Activated naive CD4-positive, alpha-beta T cell treated with anti-CD3 and anti-CD28 coated beads, Interleukin-2, amount 10 ng/mL, durations not matched to agents 7 days and 5 days (primary cell): ENCODE measurements around the gene CCM2.
A peak's percentile ranks its signal among the peaks of the same experiment; 100 is the strongest.

Source experiments
- CTCF ChIA-PET: fragments of 350-600 bp; sonication (Branson Sonifier 250); formaldehyde crosslinking; loops from one replicate; lab custom pipeline; 2021; ENCODE audit warnings: antibody characterized with exemption; lab: Charles Lee
- DNase-seq: peaks from one replicate; pipeline ENCODE4 v3.0.0-alpha.2; 2020
- H3K27ac Mint-ChIP-seq: one replicate; pipeline ENCODE4 v1.8.0; 2021; ENCODE audit warnings: mild to moderate bottlenecking, moderate library complexity, mixed read lengths
- H3K27me3 Mint-ChIP-seq: one replicate; pipeline ENCODE4 v1.8.0; 2021; ENCODE audit warnings: mild to moderate bottlenecking, mixed read lengths
- H3K36me3 Mint-ChIP-seq: one replicate; pipeline ENCODE4 v1.8.0; 2021; ENCODE audit warnings: mixed read lengths
- H3K4me1 Mint-ChIP-seq: one replicate; pipeline ENCODE4 v1.8.0; 2021; ENCODE audit warnings: mixed read lengths
- H3K4me3 Mint-ChIP-seq: one replicate; pipeline ENCODE4 v1.8.0; 2021; ENCODE audit warnings: mild to moderate bottlenecking, moderate library complexity, mixed read lengths
- H3K9me3 Mint-ChIP-seq: one replicate; pipeline ENCODE4 v1.8.0; 2021; ENCODE audit warnings: mixed read lengths

Gene CCM2

DNA sequence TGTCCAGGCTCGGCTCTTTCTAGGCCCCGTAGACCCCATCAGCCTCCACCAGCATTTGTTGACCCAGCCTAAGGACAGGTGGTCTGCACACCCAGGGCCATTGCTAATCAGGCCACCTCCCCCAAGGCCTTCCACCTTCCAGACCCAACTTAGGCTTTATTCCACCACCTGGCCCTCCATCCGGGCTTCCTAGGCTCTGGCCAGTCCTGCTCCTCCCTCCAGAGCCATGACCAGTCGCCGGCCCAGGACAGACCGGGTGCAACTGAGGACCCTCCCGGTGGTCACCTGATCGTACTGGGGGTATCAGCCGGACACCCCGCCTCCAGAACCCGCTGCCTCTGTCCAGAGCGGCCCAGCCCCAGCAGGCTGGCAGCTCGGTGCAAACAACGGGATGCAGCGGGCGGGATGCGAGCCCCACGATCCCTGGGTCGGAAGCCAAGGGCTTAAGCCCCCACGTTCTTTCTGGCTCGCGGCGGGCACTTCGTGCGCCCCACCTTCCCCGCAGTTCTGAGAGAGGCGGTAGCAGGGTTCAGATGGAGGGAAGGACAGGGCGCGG is 88.2 kb downstream of the CCM2 start:
- H3K27ac Mint-ChIP-seq, result no peak overlapping the region
- CTCF ChIA-PET, result no interaction called here
- H3K4me1 Mint-ChIP-seq, result peaks cover 9% of the 10 kb centered on the region
- H3K27me3 Mint-ChIP-seq, result peaks cover 77% of the 10 kb centered on the region
- H3K4me3 Mint-ChIP-seq, result no peak overlapping the region
- H3K36me3 Mint-ChIP-seq, result no peaks in the 10 kb centered on the region
- DNase-seq, result no peak
- H3K9me3 Mint-ChIP-seq, result no peaks in the 10 kb centered on the region

DNA sequence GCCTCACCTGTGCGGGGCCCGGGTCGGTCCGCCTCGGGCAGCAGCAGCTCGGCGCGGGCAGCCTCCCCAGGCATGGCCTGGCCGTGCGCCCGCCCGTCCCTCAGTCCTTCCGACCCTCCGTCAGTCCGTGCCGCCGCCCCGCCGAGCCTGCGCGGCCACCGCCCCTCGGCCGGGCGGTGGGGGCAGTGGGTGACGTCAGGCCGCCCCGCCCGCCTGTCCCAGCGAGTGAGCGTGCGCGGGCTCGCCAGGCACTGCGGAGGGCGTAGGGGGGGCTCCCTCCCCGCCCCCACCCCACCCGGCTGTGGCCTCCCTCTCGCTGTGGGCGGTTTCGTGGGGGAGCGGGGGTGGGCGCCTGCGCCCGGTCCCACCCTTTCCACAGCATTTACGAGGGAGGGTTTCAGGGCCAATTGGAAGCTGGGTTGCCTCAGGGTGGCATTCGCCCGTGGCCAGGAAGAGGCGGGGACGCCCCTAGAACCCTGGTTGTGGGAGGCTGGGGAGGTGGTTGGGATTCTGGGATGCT is 88.9 kb downstream of the CCM2 start, which contains the start of gene NACAD:
Gene NACAD, minus strand, starts transcription at position 149 of the 520 bp plus-strand sequence. Its CDS starts 75 bp downstream, at position 74.
- Mint-ChIP-seq H3K27ac (no peak within 1 kb of the TSS), H3K27me3 (peaks cover 82% of the 10 kb centered on the region), H3K36me3 (peaks cover 2% of the 10 kb centered on the region), H3K4me1 (peaks cover 9% of the 10 kb centered on the region), H3K4me3 (peak within 1 kb of the TSS; percentile 54), H3K9me3 (peaks cover 3% of the 10 kb centered on the region)
- CTCF ChIA-PET, result no interaction called here
- peak; percentile 42 for DNase-seq

DNA sequence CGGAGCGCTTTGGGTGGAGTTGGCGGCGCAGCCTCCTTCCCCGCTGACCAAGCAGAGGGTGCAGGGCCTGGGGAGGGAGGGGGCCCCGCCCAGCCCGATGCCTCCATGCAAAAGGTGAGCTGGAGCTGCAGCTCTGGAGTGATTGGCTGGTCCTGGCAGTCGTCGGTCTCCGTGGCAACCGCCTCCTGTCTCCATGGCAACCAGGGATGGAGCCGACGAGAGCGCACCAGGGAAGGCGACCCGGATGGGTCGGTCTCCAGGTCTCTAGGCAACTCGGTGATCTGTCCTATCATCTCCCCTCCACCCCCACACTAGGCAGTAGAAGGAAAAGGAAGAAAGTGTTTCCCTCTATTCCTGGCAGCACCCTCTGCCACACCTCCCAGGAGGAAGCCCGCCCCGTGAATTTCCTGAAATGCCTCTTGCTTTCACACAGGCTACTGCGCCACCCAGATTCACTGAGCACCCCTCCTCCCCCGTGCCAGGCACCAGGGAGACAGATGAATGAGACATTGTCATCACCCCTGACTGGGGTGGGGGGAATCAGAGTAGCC is 89.4 kb downstream of the CCM2 start:
- Mint-ChIP-seq H3K9me3 (peaks cover 3% of the 10 kb centered on the region), H3K4me3 (peak overlapping the region; percentile 54), H3K27ac (no peak overlapping the region), H3K36me3 (peaks cover 2% of the 10 kb centered on the region), H3K4me1 (peaks cover 9% of the 10 kb centered on the region), H3K27me3 (peaks cover 84% of the 10 kb centered on the region)
- CTCF ChIA-PET, result no interaction called here
- peak; percentile 77 for DNase-seq

DNA sequence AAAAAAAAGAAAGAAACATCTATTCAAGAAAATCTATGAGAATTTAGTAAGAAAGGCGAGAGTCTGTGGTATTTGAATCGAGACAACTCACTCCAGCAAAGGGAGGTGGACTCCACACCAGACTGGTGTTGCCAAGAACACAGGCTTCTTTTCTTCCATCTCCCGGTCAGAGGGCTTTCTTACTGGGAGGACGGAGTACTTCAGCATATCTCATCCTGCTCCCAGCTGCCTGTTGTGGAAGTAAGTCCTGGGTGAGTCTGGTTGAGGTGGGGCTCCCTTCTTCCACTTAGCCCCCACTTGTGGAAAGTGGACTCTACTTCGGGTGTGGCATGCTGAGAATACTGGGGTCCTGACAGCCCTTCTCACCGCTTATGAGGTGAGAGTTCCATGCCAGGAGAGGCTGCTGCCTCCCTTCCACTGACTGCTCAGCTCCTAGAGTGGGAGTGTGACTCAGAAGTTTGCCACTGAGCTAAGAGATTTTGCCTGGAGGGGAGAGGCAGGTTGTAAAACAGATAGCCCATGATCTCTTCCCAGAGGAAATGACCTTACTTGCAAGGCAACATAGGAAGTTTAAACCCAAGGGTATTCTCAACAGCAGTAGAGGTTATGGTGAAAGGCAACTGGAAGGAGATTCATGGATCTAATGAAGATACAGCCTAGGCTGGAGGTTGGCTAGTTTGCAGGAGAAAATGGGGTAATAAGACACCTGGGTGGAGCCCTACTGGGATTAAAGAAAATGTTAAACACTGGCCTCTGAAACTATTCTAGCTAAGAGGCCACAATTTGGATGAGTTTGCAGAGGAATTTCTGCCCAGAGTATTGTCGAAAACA is 92.3 kb downstream of the CCM2 start:
- Mint-ChIP-seq H3K4me1 (peaks cover 9% of the 10 kb centered on the region), H3K27ac (no peak overlapping the region)
- DNase-seq, result no peak

DNA sequence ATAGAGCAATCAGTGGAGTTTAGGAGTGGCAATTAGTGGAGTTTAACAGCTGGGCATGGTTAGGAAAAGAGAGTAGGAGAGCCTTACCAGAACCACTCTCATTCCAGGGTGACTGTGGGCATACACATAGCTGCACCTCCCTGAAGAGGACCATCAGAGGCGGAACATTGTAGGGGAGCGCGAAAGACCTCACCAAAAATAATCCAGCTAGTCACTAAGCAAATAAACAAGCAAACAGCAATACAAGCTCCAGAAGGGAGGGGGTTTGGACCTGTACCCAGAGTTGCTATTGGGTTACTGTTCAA is 92.9 kb downstream of the CCM2 start:
- peaks cover 9% of the 10 kb centered on the region for H3K4me1 Mint-ChIP-seq
- DNase-seq, result no peak
- CTCF ChIA-PET, result no interaction called here
- peaks cover 3% of the 10 kb centered on the region for H3K9me3 Mint-ChIP-seq
- H3K4me3 Mint-ChIP-seq, result no peak overlapping the region
- H3K36me3 Mint-ChIP-seq, result peaks cover 2% of the 10 kb centered on the region
- H3K27ac Mint-ChIP-seq, result no peak overlapping the region
- H3K27me3 Mint-ChIP-seq, result peaks cover 53% of the 10 kb centered on the region

More for the DNA sequence above, 92.3 kb downstream of the CCM2 start:
- H3K36me3 Mint-ChIP-seq, result peaks cover 2% of the 10 kb centered on the region
- no peak overlapping the region for H3K4me3 Mint-ChIP-seq
- H3K9me3 Mint-ChIP-seq, result peaks cover 3% of the 10 kb centered on the region
- peaks cover 59% of the 10 kb centered on the region for H3K27me3 Mint-ChIP-seq
- CTCF ChIA-PET, result interaction anchor here (0.6 kb wide), 1 partner anchor 235 kb away, joined by 4 read pairs; no protein-coding TSS in a partner anchor

DNA sequence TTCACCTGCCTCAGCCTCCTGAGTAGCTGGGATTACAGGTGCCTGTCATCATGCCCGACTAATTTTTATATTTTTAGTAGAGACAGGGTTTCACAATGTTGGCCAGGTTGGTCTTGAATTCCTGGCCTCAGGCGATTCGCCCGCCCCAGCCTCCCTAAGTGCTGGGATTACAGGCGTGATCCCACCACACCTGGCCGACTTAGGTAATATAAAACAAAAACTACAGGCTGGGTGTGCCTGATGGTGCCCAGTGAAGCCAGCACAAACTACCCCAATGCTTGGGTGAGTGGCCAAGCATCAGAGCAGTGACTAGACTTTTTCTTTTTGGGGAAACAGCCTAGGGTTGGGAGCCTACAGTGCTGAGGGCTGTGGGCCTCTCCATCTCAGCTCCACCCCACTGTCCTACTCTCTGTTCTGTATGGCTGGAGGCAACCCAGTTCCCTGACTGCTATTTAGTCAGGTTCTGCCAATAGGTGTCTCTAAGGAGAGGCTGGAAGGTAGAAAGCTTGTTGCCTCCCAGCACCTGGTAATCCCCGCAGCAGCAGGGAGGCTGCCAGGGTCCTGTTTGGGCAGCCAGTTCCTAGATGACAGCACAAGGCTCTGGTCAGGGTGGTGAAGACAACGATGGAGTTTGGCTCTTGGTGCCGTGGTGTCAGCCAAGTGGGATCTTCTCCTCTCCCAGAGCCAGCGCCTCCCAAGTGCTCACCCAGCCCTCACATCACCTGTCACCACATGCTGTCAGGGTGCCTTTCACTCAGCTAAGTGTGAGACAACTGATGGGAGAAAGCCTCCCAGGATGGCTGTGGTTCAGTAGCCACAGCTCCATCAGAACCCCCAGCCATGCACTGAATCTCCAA is 99.2 kb downstream of the CCM2 start:
- DNase-seq, result no peak
- Mint-ChIP-seq H3K27ac (no peak overlapping the region), H3K4me3 (no peak overlapping the region), H3K9me3 (no peaks in the 10 kb centered on the region), H3K27me3 (peaks cover 2% of the 10 kb centered on the region), H3K36me3 (peaks cover 18% of the 10 kb centered on the region), H3K4me1 (no peaks in the 10 kb centered on the region)
- CTCF ChIA-PET, result no interaction called here

DNA sequence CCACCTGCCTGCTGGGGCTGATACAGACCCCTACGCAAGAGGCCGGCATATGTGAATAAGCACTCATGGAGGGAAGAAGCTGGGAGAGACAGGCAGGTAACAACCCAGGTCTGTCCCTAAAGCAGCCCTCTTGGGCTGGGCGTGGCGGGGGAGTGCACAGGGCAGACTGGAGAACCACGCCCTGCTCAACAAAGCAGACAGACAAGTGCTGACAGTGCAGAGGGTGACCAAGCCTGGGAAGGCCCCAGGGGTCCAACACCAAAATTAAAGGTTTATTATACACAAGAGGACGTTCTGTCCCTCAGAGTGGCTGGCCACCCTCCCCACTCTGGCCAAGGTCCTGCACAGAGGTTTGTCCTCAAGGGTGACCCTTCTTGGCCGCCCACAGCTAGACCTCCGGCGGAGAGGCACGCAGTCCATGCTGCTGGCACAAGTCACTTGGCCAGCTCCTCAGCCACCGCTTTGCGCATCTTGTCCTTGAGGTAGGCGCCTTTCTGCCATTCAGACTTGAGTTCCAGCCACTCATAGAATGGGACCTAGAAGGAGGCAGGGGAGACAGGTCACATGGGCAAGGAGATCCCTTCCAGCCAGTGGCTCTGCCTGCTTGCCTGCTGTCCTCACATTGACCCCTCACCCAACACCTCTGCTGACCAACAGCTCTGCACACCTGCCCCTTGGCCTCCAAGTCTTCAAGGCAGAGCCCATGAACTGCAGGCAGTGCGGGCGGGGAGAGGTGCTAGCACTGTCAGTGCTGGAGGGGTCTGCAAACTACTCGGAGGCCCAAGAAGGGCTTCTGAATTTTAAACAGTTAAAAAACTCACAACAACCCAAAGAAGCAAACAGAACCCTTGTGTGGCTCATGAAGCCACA is 100.1 kb downstream of the CCM2 start:
- no peak overlapping the region for H3K27ac Mint-ChIP-seq

DNA sequence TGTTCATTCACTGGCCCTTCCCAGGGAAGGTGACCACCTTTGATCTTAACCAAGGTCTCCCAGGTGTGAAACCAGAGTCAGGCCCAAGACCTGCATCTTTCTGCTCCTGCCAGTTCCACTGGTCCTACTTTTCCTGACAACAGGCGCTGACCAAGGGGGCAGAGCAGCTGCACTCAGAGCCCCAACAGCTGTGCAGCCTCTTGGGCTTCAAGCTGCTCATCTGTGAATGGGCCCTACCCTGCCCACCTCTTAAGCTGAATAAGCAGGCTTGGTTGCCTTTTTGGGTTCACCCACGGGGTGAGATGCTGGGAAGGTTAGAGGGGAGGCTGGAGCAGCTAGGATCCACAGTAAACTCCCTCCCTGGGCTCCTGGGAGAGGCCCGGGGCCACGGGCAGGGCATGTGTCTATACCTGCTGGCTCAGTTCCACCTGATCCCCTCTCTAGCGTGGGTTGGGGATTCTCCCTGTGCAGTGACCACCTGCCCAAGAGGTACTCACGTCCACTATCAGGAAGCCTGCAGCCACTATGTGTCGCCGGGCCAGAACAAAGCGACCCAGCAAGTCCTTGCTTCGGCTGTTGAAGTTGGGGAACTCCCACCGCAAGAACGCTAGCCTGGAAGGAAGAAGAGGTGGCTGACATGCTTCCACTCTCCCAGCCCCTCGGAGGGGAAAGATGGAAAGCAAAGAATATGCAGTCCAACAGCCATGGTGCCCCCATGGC is 100.9 kb downstream of the CCM2 start:
- H3K27me3 Mint-ChIP-seq, result no peaks in the 10 kb centered on the region
- no peak overlapping the region for H3K27ac Mint-ChIP-seq
- peaks cover 26% of the 10 kb centered on the region for H3K36me3 Mint-ChIP-seq
- DNase-seq, result no peak
- CTCF ChIA-PET, result no interaction called here
- no peaks in the 10 kb centered on the region for H3K9me3 Mint-ChIP-seq
- no peak overlapping the region for H3K4me3 Mint-ChIP-seq
- H3K4me1 Mint-ChIP-seq, result no peaks in the 10 kb centered on the region

More for the DNA sequence above, 100.1 kb downstream of the CCM2 start:
- CTCF ChIA-PET, result no interaction called here
- no peaks in the 10 kb centered on the region for H3K4me1 Mint-ChIP-seq
- no peak for DNase-seq
- H3K27me3 Mint-ChIP-seq, result no peaks in the 10 kb centered on the region
- no peaks in the 10 kb centered on the region for H3K9me3 Mint-ChIP-seq
- no peak overlapping the region for H3K4me3 Mint-ChIP-seq
- H3K36me3 Mint-ChIP-seq, result peaks cover 24% of the 10 kb centered on the region

DNA sequence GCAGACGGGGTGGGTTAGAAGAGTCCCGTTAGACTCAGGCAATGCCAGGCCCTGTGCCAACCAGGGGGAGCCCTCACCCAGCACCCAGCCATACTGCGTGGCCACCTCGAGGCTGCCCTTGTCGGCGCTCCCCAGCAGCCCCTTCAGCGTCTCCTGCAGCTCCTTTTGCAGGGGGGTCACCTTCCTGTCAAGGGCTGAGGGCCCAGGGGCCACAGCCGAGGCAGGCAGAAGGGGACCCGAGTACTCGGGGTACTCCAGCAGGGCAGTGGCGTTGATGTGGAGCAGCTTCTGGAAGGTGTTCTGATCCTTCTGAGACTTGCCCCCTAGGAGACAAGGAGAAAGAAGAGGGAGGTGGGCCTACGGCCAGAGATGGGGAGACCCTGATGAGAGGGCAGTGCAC is 101.7 kb downstream of the CCM2 start:
- CTCF ChIA-PET, result no interaction called here
- no peak for DNase-seq
- no peaks in the 10 kb centered on the region for H3K9me3 Mint-ChIP-seq
- H3K27me3 Mint-ChIP-seq, result no peaks in the 10 kb centered on the region
- peaks cover 4% of the 10 kb centered on the region for H3K4me1 Mint-ChIP-seq
- H3K27ac Mint-ChIP-seq, result no peak overlapping the region
- no peak overlapping the region for H3K4me3 Mint-ChIP-seq
- H3K36me3 Mint-ChIP-seq, result peaks cover 26% of the 10 kb centered on the region

DNA sequence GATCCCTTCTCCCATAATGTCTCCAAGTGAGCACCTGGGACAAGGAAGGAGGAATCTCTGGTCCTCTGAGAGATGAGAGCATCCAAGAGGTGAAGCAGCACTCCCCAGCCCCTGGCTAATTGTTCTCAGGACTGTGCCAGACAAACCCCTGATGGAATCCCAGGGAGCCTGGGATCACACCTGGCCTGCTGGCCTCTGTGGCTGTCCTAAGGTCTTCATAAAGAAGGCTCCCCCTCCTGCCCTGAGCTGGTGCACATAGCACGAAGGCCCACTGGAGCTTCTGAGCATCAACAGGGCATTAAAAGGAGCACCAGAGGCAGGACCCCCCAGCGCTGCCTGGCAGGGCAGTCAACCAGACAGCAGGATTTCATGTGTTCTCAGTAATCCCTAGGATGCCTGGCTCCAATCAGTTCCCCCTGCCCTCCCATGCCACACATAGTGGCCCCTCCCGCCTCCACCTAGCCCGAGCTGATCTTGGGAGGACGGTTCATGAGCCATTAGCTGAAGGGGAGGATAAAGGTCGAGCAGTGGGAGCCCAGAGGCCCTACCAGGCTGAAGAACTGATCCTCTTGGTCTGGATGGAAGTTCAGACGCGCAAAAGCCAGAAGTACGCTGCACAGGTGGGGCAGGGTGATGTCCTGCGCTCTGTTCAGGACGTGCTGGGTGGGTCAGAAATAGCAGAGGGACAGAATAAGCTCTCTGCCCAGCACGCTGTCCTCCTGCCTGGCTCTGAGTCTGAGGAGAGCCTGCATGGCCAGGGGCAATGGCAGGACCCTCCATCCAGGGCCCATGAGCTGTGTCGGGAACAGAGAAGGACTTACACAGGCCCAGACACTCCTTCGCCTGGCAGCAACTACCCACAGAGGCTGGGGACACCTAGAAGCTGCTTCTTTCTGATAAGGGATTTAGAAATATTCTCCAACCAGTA is 103.0 kb downstream of the CCM2 start:
- H3K4me3 Mint-ChIP-seq, result no peak overlapping the region
- H3K36me3 Mint-ChIP-seq, result peaks cover 37% of the 10 kb centered on the region
- no peaks in the 10 kb centered on the region for H3K27me3 Mint-ChIP-seq
- H3K9me3 Mint-ChIP-seq, result no peaks in the 10 kb centered on the region
- H3K4me1 Mint-ChIP-seq, result peaks cover 15% of the 10 kb centered on the region
- DNase-seq, result no peak
- CTCF ChIA-PET, result no interaction called here
- H3K27ac Mint-ChIP-seq, result no peak overlapping the region

DNA sequence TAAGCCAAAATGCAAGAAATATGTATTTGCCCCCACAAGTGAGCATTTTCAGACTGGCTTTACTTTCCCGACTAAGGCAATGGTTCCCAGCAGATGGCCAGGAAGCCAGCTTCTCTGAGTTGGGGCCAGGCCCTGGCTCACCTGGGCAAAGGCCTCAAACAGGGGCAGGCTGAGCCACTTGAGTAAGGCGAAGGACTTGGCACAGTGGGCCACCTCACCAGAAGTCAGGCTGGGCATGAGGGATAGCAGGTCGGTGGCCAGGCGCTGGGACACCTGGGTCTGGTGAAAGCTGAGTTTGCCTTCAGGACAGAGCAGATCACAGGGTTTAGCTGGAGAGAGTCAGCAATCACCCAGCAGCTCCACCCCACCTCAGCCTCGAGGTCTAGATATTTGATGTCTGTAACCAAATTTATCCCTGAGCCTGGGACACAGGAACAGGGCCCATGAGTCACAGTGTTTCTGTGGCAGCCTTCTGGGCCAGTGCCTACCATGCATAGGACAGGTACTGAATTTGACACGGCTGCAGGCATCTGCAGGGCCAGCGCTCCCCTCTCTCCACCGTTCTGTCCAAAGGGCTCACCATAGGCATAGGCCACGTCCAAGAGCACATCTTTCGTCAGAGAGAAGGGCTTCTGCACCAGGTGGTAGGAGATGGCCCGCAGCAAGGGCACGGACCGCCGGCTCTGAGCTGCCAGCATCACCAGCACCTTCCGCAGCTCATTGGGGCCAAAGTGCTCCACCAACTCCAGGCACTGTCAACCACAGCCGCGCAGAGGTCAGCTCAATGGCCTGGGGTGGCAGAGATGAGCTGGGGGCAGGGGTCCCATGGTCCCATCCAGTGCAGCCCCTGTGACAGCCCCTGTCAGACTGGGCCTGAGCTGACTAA is 104.2 kb downstream of the CCM2 start:
- Mint-ChIP-seq H3K27me3 (no peaks in the 10 kb centered on the region), H3K27ac (no peak overlapping the region), H3K36me3 (peaks cover 47% of the 10 kb centered on the region), H3K4me1 (peaks cover 26% of the 10 kb centered on the region), H3K9me3 (no peaks in the 10 kb centered on the region), H3K4me3 (no peak overlapping the region)
- CTCF ChIA-PET, result interaction anchor here (1.3 kb wide), 1 partner anchor 32 kb away, joined by 5 read pairs; no protein-coding TSS in a partner anchor
- DNase-seq, result no peak
